Tibial nerve (tissue), 4 donors: ENCODE results near the gene C1QTNF9B.

Experiments
- EP300 ChIP-seq, 2 donors: sonication (generic); formaldehyde crosslinking; IDR thresholded peaks; one replicate each; pipeline ENCODE4 v1.6.1; 2017; ENCODE audit warnings: antibody characterized with exemption in 2 of 2, mild to moderate bottlenecking in 1 of 2
- TF ChIP-seq, protein P1 (sequence below), 5 experiments: fragments of 200-600 bp in 3 of 5; fragments of 450-650 bp in 2 of 5; sonication (generic) in 3 of 5; IDR thresholded peaks; one replicate each; pipeline ENCODE4 v1.5.1; 2016 to 2019; ENCODE audit warnings: antibody characterized with exemption in 5 of 5, mild to moderate bottlenecking in 3 of 5, moderate library complexity in 2 of 5

GRCh38 chr13:23868521-23868920 is 28.8 kb downstream of the C1QTNF9B start:
- TF ChIP-seq, protein P1, sequence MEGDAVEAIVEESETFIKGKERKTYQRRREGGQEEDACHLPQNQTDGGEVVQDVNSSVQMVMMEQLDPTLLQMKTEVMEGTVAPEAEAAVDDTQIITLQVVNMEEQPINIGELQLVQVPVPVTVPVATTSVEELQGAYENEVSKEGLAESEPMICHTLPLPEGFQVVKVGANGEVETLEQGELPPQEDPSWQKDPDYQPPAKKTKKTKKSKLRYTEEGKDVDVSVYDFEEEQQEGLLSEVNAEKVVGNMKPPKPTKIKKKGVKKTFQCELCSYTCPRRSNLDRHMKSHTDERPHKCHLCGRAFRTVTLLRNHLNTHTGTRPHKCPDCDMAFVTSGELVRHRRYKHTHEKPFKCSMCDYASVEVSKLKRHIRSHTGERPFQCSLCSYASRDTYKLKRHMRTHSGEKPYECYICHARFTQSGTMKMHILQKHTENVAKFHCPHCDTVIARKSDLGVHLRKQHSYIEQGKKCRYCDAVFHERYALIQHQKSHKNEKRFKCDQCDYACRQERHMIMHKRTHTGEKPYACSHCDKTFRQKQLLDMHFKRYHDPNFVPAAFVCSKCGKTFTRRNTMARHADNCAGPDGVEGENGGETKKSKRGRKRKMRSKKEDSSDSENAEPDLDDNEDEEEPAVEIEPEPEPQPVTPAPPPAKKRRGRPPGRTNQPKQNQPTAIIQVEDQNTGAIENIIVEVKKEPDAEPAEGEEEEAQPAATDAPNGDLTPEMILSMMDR (IDR thresholded peaks at IDR 0.05) = no peak
- TF ChIP-seq EP300 (IDR thresholded peaks at IDR 0.05) = no peak
